Measurements from ENCODE around the gene THAP5. TPM values are rescaled to one million over a fixed set of nuclear protein-coding genes. Genes with fewer than 3 reads are reported as not detected.
"Not testable (repeated sequence)": the region's sequence is repeated elsewhere in the genome, so short reads cannot be mapped to it uniquely, and the experiment has no call there.

The THAP5 gene
- total RNA-seq, 2 experiments from 2014 or later = 26.7 to 29.4 TPM

DNA sequence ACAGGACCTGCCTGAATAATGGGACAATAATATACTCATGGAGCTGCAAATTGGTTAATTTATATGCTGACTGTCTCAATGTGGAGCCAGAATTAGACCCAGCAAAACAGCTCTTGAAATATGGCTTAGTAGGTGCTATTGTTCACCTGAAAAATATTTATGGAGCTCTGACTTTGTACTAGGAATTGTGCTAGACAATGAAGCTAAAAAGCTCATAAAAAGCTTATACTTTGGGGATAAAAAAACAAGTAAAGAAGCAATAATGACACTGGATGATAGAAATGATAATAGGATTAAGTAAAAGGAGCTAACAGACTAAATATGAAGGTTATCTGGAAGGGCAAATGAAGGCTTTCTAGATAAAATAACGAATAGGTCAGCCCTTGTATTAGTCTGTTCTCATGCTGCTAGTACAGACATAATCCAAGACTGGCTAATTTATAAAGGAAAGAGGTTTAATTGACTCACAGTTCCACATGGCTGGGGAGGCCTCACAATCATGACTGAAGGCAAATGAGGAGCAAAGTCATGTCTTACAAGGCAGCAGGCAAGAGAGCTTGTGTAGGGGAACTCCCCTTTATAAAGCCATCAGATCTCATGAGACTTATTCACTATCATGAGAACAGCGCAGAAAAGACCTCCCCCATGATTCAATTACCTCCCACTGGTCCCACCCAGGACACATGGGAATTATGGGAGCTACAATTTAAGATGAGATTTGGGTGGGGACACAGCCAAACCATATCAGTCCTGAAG is 21.2 kb downstream of the THAP5 start:
- POLR2A ChIA-PET; H3K27me3 Mint-ChIP-seq (ENCODE audit: low read depth); DNase-seq; H3K36me3 Mint-ChIP-seq (ENCODE audit: low read depth); H3K27ac Mint-ChIP-seq; H3K9me3 Mint-ChIP-seq (ENCODE audit: insufficient read depth); H3K4me3 Mint-ChIP-seq; ATAC-seq; H3K4me1 Mint-ChIP-seq (ENCODE audit: low read depth): not testable (repeated sequence)
- CTCF ChIA-PET = interaction anchor here (1.3 kb wide), 1 partner anchor 12 kb away, joined by 3 read pairs; no protein-coding TSS in a partner anchor

DNA sequence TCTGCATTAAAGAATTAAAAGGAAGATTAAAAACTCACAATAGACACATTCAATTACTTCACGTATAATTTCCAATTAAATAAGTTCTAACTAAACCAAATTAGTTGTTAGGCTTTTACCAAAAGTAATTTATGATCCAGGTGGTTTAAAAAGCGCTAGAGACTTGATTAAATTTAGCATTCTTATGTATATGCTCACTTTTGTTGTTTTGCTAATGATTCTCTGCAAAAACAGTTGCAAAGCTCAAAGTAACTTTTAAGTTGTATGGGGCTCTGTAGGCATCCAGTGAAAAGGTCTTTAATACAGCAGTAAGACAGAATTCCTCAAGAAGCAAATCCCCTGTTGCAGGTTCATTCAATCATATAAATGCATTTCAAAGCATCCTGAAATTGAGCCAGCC is 28.0 kb downstream of the THAP5 start:
- Mint-ChIP-seq H3K4me1 (ENCODE audit: low read depth) (no peaks in the 10 kb centered on the region), H3K9me3 (ENCODE audit: insufficient read depth) (no peaks in the 10 kb centered on the region), H3K27ac (no peak overlapping the region), H3K27me3 (ENCODE audit: low read depth) (peaks cover 6% of the 10 kb centered on the region), H3K4me3 (no peak overlapping the region), H3K36me3 (ENCODE audit: low read depth) (no peaks in the 10 kb centered on the region)
- CTCF ChIA-PET = no interaction called here
- no peak for DNase-seq
- no peak for ATAC-seq
- POLR2A ChIA-PET = no interaction called here

DNA sequence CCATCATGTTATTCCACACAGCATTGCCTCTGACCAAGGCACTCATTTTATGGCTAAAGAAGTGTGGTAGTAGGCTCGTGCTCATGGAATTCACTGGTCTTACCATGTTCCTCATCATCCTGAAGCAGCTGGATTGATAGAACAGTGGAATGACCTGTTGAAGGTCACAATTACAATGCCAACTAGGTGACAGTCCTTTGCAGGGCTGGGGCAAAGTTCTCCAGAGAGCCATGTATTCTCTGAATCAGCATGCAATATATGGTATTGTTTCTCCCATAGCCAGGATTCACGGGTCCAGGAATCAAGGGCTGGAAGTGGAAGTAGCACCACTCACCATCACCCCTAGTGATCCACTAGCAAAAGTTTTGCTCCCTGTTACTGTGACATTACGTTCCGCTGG is 30.8 kb downstream of the THAP5 start:
- H3K4me3 Mint-ChIP-seq = not testable (repeated sequence)

DNA sequence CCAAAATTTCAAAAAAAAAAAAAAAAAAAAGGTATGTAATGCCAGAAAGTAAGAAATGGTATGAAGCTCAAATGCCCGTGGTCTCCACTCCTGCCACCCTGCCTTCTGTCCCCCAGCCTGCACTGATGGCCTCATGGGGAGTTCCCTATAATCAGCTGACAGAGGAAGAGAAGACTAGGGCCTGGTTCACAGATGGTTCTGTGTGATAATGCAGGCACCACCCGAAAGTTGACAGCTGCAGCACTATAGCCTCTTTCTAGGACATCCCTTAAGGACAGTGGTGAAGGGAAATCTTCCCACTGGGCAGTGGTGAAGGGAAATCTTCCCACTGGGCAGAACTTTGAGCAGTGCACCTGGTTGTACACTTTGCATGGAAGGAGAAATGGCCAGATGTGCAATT is 31.3 kb downstream of the THAP5 start:
- CTCF ChIA-PET; H3K27ac Mint-ChIP-seq; ATAC-seq; H3K36me3 Mint-ChIP-seq (ENCODE audit: low read depth); POLR2A ChIA-PET; DNase-seq; H3K4me1 Mint-ChIP-seq (ENCODE audit: low read depth); H3K4me3 Mint-ChIP-seq; H3K9me3 Mint-ChIP-seq (ENCODE audit: insufficient read depth): not testable (repeated sequence)
- H3K27me3 Mint-ChIP-seq (ENCODE audit: low read depth) = peaks cover 19% of the 10 kb centered on the region

More for the DNA sequence above, 30.8 kb downstream of the THAP5 start:
- CTCF ChIA-PET; H3K9me3 Mint-ChIP-seq (ENCODE audit: insufficient read depth); DNase-seq; ATAC-seq; POLR2A ChIA-PET; H3K36me3 Mint-ChIP-seq (ENCODE audit: low read depth); H3K27ac Mint-ChIP-seq; H3K4me1 Mint-ChIP-seq (ENCODE audit: low read depth): not testable (repeated sequence)
- peaks cover 19% of the 10 kb centered on the region for H3K27me3 Mint-ChIP-seq (ENCODE audit: low read depth)

DNA sequence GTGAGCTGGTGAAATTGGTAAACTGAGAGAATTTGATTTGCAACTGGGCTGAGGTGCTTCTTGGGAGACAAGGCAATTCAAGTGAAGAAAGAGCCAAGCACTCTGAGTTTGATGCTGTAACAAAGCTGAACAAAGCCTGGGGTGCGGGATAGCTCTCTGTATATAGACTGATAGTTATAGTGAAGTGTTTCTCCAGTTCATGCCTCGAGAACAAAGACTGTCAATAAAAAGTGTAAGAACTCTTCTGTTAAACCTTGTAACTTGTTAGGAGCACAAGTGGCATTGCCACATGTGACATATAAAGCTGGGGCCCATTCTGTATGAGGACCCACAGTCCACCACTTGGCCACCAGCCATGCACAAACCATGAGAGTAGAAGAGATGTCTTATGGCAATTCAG is 32.3 kb downstream of the THAP5 start:
- Mint-ChIP-seq H3K4me3 (no peak overlapping the region), H3K4me1 (ENCODE audit: low read depth) (no peaks in the 10 kb centered on the region), H3K27me3 (ENCODE audit: low read depth) (peaks cover 19% of the 10 kb centered on the region), H3K9me3 (ENCODE audit: insufficient read depth) (no peaks in the 10 kb centered on the region), H3K36me3 (ENCODE audit: low read depth) (no peaks in the 10 kb centered on the region), H3K27ac (no peak overlapping the region)
- DNase-seq = no peak
- ATAC-seq = no peak
- POLR2A ChIA-PET = no interaction called here
- CTCF ChIA-PET = no interaction called here

DNA sequence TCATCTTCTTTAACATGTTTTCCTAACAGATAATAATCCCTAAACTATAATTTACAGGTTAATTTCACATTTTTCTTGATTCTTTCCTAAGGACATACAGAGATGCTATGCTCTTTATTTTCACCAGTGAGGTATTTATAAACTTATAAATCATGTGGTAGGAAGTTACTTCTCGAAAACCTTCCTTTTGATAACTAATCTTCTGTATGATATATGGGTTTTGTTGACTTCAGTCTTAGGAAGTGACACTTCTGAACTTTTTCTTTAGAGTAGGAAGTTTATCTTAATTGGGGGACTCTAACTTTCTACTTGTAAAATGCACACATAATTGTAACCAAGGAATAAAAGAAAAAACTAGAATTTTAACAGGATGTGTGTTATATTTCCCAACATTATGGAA is 33.8 kb downstream of the THAP5 start:
- Mint-ChIP-seq H3K9me3 (ENCODE audit: insufficient read depth) (no peaks in the 10 kb centered on the region), H3K36me3 (ENCODE audit: low read depth) (no peaks in the 10 kb centered on the region), H3K4me3 (no peak overlapping the region), H3K27me3 (ENCODE audit: low read depth) (peaks cover 21% of the 10 kb centered on the region), H3K27ac (no peak overlapping the region), H3K4me1 (ENCODE audit: low read depth) (no peaks in the 10 kb centered on the region)
- ChIA-PET CTCF (no interaction called here), POLR2A (no interaction called here)
- no peak for ATAC-seq
- no peak for DNase-seq

DNA sequence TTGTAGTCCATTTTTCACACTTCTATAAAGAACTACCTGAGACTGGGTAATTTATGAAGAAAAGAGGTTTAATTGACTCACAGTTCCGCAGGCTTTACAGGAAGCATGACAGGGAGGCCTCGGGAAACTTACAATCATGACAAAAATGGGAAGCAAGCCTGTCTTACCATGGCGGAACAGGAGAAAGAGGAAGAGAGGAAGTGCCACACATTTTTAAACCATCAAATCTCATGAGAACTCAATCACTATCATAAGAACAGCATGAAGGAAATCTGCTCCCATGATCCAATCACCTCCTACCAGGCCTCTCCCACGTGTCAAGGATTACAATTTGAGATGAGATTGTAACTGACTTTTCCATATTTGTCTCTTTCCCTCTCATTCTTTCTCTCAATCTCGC is 34.2 kb downstream of the THAP5 start:
- no peaks in the 10 kb centered on the region for H3K9me3 Mint-ChIP-seq (ENCODE audit: insufficient read depth)
- POLR2A ChIA-PET = no interaction called here
- H3K36me3 Mint-ChIP-seq (ENCODE audit: low read depth) = no peaks in the 10 kb centered on the region
- ATAC-seq (no peak), DNase-seq (no peak)
- H3K27me3 Mint-ChIP-seq (ENCODE audit: low read depth) = peaks cover 23% of the 10 kb centered on the region
- H3K27ac Mint-ChIP-seq = no peak overlapping the region
- no peak overlapping the region for H3K4me3 Mint-ChIP-seq
- CTCF ChIA-PET = no interaction called here
- no peaks in the 10 kb centered on the region for H3K4me1 Mint-ChIP-seq (ENCODE audit: low read depth)

DNA sequence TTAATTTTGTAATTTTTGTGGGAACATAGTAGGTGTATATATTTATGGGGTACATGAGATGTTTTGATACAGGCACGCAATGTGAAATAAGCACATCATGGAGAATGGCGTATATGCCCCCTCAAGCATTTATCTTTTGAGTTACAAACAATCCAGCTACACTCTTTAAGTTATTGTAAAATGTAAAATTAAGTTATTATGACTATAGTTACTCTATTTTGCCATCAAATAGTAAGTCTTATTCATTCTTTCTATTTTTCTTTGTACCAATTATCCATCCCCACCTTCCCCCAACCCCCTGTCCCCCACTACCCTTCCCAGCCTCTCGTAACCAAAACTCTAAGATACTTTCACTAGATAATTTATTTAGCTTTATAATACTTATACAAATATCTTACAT is 35.8 kb downstream of the THAP5 start:
- no peak overlapping the region for H3K4me3 Mint-ChIP-seq
- POLR2A ChIA-PET = no interaction called here
- CTCF ChIA-PET = no interaction called here
- no peak overlapping the region for H3K27ac Mint-ChIP-seq
- no peaks in the 10 kb centered on the region for H3K36me3 Mint-ChIP-seq (ENCODE audit: low read depth)
- H3K27me3 Mint-ChIP-seq (ENCODE audit: low read depth) = peaks cover 24% of the 10 kb centered on the region
- DNase-seq (no peak), ATAC-seq (no peak)
- no peaks in the 10 kb centered on the region for H3K4me1 Mint-ChIP-seq (ENCODE audit: low read depth)
- no peaks in the 10 kb centered on the region for H3K9me3 Mint-ChIP-seq (ENCODE audit: insufficient read depth)

DNA sequence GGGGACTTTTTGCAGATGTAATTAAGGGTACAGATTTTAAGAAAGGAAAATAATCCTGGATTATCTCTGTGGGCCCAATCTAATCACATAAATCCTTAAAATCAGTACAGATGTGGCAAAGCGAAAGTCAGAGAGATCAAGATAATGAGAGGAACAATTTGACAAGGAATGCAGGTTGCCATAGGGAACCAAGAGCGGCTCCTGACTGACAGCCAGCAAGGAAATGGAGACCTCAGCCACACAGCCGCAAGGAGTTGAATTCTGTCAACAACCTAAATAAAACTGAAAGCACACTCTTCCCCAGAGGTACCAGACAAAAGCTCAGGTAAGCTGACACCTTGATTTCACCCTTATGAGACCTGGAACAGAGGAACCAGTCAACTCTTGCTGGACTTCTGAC is 40.2 kb downstream of the THAP5 start:
- ATAC-seq (no peak), DNase-seq (no peak)
- CTCF ChIA-PET = no interaction called here
- H3K9me3 Mint-ChIP-seq (ENCODE audit: insufficient read depth) = no peaks in the 10 kb centered on the region
- peaks cover 7% of the 10 kb centered on the region for H3K27me3 Mint-ChIP-seq (ENCODE audit: low read depth)
- no peak overlapping the region for H3K27ac Mint-ChIP-seq
- peaks cover 7% of the 10 kb centered on the region for H3K4me1 Mint-ChIP-seq (ENCODE audit: low read depth)
- POLR2A ChIA-PET = no interaction called here
- no peaks in the 10 kb centered on the region for H3K36me3 Mint-ChIP-seq (ENCODE audit: low read depth)
- no peak overlapping the region for H3K4me3 Mint-ChIP-seq

DNA sequence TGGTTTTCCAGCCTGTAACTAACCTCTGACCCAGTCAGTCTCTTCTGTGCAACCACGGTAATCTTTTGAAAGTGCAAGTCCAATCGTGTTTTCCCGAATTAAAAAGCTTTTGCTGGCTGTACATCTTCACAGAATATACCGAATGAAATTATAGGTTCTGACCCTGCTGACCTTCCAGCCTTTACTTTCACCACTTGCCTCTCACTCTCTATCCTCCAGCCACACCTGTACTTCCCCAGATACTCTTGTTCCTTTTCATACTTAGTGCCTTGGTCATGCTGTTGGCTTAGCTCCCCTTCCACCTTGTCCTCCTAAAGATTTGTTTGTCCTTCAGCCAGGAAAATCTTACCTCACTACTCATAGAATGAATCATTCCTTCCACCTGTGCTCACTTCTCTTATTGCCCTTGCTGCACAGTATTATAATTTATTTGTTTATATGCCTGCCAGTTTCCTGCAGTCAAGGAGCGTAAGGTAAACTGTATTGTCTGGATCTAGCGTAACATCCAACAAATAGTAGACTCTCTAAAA is 41.3 kb downstream of the THAP5 start:
- ChIA-PET POLR2A (interaction anchor here (4.2 kb wide), 1 partner anchor 42 kb away, joined by 55 read pairs; the partner anchor contains the start of genes DNAJB9 and THAP5), CTCF (no interaction called here)
- Mint-ChIP-seq H3K4me3 (no peak overlapping the region), H3K9me3 (ENCODE audit: insufficient read depth) (no peaks in the 10 kb centered on the region), H3K36me3 (ENCODE audit: low read depth) (no peaks in the 10 kb centered on the region), H3K4me1 (ENCODE audit: low read depth) (peaks cover 15% of the 10 kb centered on the region), H3K27ac (peak overlapping the region; percentile 17), H3K27me3 (ENCODE audit: low read depth) (peaks cover 5% of the 10 kb centered on the region)
- DNase-seq (no peak), ATAC-seq (no peak)

DNA sequence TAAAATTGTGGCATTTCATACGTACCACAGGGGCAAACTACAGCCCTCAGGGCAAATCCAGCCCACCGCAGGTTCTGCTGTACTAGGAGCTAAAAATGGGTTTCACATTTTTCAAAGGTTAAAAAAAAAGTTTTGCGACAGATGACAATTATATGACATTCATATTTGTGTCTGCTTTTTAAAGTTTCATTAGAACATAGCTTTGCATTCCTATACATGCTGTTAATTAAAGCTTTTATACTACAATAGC is 42.8 kb downstream of the THAP5 start:
- no peak for DNase-seq
- Mint-ChIP-seq H3K4me1 (ENCODE audit: low read depth) (peaks cover 20% of the 10 kb centered on the region), H3K27me3 (ENCODE audit: low read depth) (peaks cover 3% of the 10 kb centered on the region), H3K36me3 (ENCODE audit: low read depth) (peaks cover 2% of the 10 kb centered on the region), H3K4me3 (peak overlapping the region; percentile 95), H3K9me3 (ENCODE audit: insufficient read depth) (no peaks in the 10 kb centered on the region), H3K27ac (peak overlapping the region; percentile 98)
- CTCF ChIA-PET = interaction anchor here (0.9 kb wide), 1 partner anchor 74 kb away, joined by 3 read pairs; no protein-coding TSS in a partner anchor
- ATAC-seq = no peak
- POLR2A ChIA-PET = interaction anchor here (0.6 to 4.2 kb wide), 4 partner anchors 30 to 1953 kb away, joined by 3 to 55 read pairs (median 4); partner anchors contain the start of genes DNAJB9 and THAP5

DNA sequence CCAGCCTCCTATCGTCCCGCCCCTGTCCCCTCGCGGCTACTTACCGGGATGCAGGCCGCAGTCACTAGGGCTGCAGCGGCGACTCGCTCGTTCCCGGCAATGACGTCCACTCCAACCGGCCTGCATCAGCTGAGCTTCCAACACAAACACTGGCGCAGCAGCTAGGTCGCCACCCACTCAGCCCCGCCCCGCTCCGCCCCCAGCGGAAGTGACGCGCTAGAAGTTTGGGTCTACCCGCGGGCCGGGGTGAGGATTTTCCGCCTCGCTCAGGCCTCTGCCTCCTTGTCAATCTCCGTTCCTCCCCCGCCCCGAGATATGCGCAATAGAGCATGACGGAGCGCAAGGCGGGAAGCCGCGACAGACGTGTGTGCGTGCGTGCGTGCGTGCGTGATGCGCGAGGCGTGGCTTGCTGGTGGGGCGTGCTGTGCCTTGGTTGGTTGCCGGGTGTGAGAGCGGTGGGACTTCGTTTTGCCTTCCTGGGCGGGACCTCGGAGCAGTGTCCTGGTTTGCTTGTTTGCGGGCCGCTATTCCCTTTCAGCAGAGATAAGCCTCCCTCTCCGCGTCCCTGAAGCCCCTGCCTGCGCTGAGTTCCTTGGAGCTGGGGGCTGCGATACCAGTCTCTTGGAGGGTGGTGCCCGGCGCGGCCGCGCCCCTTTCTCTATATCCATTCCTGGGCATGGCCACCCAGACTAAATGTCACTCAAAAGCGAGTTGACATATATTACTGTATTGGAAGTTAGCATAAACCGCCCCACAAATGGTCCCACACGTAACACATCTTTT is 43.3 kb downstream of the THAP5 start, which contains the start of gene PNPLA8:
PNPLA8 (minus strand) TSS at position 151 of the 783 bp plus-strand sequence. CDS start 10,644 bp downstream, outside the sequence.
- Mint-ChIP-seq H3K27me3 (ENCODE audit: low read depth) (peaks cover 3% of the 10 kb centered on the region), H3K4me1 (ENCODE audit: low read depth) (peaks cover 20% of the 10 kb centered on the region), H3K27ac (peak within 1 kb of the TSS; percentile 98), H3K9me3 (ENCODE audit: insufficient read depth) (no peaks in the 10 kb centered on the region), H3K36me3 (ENCODE audit: low read depth) (peaks cover 2% of the 10 kb centered on the region), H3K4me3 (peak within 1 kb of the TSS; percentile 95)
- peak; percentile 91 for ATAC-seq
- DNase-seq = peak; percentile 100
- ChIA-PET POLR2A (interaction anchor here (0.6 to 4.2 kb wide), 4 partner anchors 30 to 44 kb away, joined by 3 to 55 read pairs (median 4); partner anchors contain the start of genes DNAJB9 and THAP5), CTCF (interaction anchor here (0.7 to 1.6 kb wide), 4 partner anchors 10 to 73 kb away, joined by 4 to 6 read pairs (median 6); partner anchors contain the start of genes DNAJB9 and THAP5)
